HG02678 (cell line): ENCODE data around the gene ERCC3.
"Not testable (repeated sequence)": the region's sequence is repeated elsewhere in the genome, so short reads cannot be mapped to it uniquely, and the experiment has no call there.

Source experiments
- ATAC-seq: cut with Tn5 transposase; IDR thresholded peaks from one replicate; pipeline ENCODE4 v1.9.1; 2021; ENCODE audit warnings: mild to moderate bottlenecking, moderate library complexity; ENCODE audit not compliant: unreplicated experiment

ERCC3 gene

GRCh38 chr2:127227264-127227660, 66.7 kb downstream of the ERCC3 start:
- ATAC-seq = not testable (repeated sequence)

GRCh38 chr2:127226520-127227263, 67.3 kb downstream of the ERCC3 start:
- ATAC-seq = no peak

- ATAC-seq = no peak
Measured at GRCh38 chr2:127226132-127226519, 67.8 kb downstream of the ERCC3 start.

GRCh38 chr2:127225186-127225960, 68.6 kb downstream of the ERCC3 start:
- ATAC-seq = no peak

GRCh38 chr2:127224135-127224534, 69.8 kb downstream of the ERCC3 start:
- not testable (repeated sequence) for ATAC-seq

GRCh38 chr2:127220768-127221527, 73.0 kb downstream of the ERCC3 start:
- ATAC-seq = no peak

GRCh38 chr2:127220102-127220767, 73.7 kb downstream of the ERCC3 start, which contains the start of gene CYP27C1:
Gene CYP27C1 (minus strand): TSS chr2:127220299. CDS start chr2:127220270, 29 bp downstream.
- ATAC-seq = no peak

GRCh38 chr2:127219171-127220070, 74.5 kb downstream of the ERCC3 start:
- ATAC-seq = no peak

- no peak for ATAC-seq
Measured at GRCh38 chr2:127218812-127219170, 75.2 kb downstream of the ERCC3 start.

GRCh38 chr2:127217470-127218325, 76.2 kb downstream of the ERCC3 start:
- no peak for ATAC-seq

GRCh38 chr2:127216593-127216992, 77.4 kb downstream of the ERCC3 start:
- ATAC-seq = no peak

GRCh38 chr2:127216095-127216494, 77.8 kb downstream of the ERCC3 start:
- no peak for ATAC-seq

GRCh38 chr2:127214201-127214600, 79.7 kb downstream of the ERCC3 start:
- not testable (repeated sequence) for ATAC-seq

- no peak for ATAC-seq
Measured at GRCh38 chr2:127208313-127208712, 85.6 kb downstream of the ERCC3 start.
